Uterus (tissue), 4 donors: ENCODE measurements around the gene POLR1D. TPM values are rescaled to one million over a fixed set of nuclear protein-coding genes. Genes with fewer than 3 reads are reported as not detected.

Experiments used
- DNase-seq, 2 donors: peaks; one replicate each; pipeline ENCODE4 v3.0.0-alpha.2; 2019 to 2020
- H3K27ac ChIP-seq, 2 donors: fragments of 200-600 bp; sonication (generic); 1 replicate in 1 of 2; 2 replicates in 1 of 2; pipeline ENCODE4 v1.5.1; 2016 to 2018
- H3K27me3 ChIP-seq, 2 donors: fragments of 200-600 bp; sonication (generic); one replicate each; pipeline ENCODE4 v1.5.1; 2018 to 2019; ENCODE audit warnings: control low read depth in 1 of 2
- H3K36me3 ChIP-seq, 2 donors: fragments of 200-600 bp; sonication (generic); one replicate each; pipeline ENCODE4 v1.5.1; 2019; ENCODE audit warnings: control low read depth in 1 of 2
- H3K4me1 ChIP-seq, 2 donors: fragments of 200-600 bp; sonication (generic); one replicate each; pipeline ENCODE4 v1.5.1; 2018 to 2019; ENCODE audit warnings: control low read depth in 1 of 2
- H3K4me3 ChIP-seq, 2 donors: fragments of 200-600 bp; sonication (generic); 1 replicate in 1 of 2; 2 replicates in 1 of 2; pipeline ENCODE4 v1.5.1; 2018 to 2019; ENCODE audit warnings: mild to moderate bottlenecking in 1 of 2
- H3K9me3 ChIP-seq, 2 donors: fragments of 200-600 bp; sonication (generic); one replicate each; pipeline ENCODE4 v1.5.1; 2019; ENCODE audit warnings: control low read depth in 1 of 2
- POLR2A ChIP-seq, 2 donors: fragments of 450-650 bp; IDR thresholded peaks; one replicate each; pipeline ENCODE4 v1.6.1; 2016; ENCODE audit warnings: antibody characterized with exemption in 2 of 2, mild to moderate bottlenecking in 1 of 2, moderate library complexity in 1 of 2
- intact Hi-C: fragments of 100-400 bp; cut with DNase I; formaldehyde crosslinking; loops from one replicate; pipeline ENCODE4 v1.15.1; 2023; ENCODE audit warnings: low total_unique reads
- total RNA-seq, 4 donors: library from RNA; depleted of rRNA in 3 of 4; stranded (reverse); fragments of >200 nt in 3 of 4; gene quantifications; one replicate each; pipeline versions ENCODE4 v1.1.0 to v1.2.4, GENCODE V29; 2014 to 2023
- TF ChIP-seq, protein P1 (sequence below), 4 experiments: fragments of 200-600 bp in 2 of 4; fragments of 450-650 bp in 2 of 4; sonication (generic) in 2 of 4; IDR thresholded peaks; one replicate each; pipeline ENCODE4 v1.5.1; 2016 to 2019; ENCODE audit warnings: antibody characterized with exemption in 4 of 4, mild to moderate bottlenecking in 2 of 4, moderate library complexity in 1 of 4
- donor health status: DM: yes; HTN: yes; CAD: no.

The POLR1D gene
- total RNA-seq, 4 donors from 2014 or later: 25.9 to 94.9 (median 64.0) TPM

- H3K27me3 ChIP-seq: no peaks in the 10 kb centered on the region
- H3K27ac ChIP-seq: no peak overlapping the region
- DNase-seq: no peak
- no peaks in the 10 kb centered on the region for H3K36me3 ChIP-seq
- H3K4me1 ChIP-seq: peaks cover 0 to 7% of the 10 kb centered on the region in 2 donors
- TF ChIP-seq POLR2A (IDR thresholded peaks at IDR 0.05): no peak
- TF ChIP-seq, protein P1, sequence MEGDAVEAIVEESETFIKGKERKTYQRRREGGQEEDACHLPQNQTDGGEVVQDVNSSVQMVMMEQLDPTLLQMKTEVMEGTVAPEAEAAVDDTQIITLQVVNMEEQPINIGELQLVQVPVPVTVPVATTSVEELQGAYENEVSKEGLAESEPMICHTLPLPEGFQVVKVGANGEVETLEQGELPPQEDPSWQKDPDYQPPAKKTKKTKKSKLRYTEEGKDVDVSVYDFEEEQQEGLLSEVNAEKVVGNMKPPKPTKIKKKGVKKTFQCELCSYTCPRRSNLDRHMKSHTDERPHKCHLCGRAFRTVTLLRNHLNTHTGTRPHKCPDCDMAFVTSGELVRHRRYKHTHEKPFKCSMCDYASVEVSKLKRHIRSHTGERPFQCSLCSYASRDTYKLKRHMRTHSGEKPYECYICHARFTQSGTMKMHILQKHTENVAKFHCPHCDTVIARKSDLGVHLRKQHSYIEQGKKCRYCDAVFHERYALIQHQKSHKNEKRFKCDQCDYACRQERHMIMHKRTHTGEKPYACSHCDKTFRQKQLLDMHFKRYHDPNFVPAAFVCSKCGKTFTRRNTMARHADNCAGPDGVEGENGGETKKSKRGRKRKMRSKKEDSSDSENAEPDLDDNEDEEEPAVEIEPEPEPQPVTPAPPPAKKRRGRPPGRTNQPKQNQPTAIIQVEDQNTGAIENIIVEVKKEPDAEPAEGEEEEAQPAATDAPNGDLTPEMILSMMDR (IDR thresholded peaks at IDR 0.05): no peak
- intact Hi-C loops: no loop called here
- H3K9me3 ChIP-seq: no peaks in the 10 kb centered on the region
- no peak overlapping the region for H3K4me3 ChIP-seq
Observed at GRCh38 chr13:27637289-27637626, 15.6 kb downstream of the POLR1D start.

DNA sequence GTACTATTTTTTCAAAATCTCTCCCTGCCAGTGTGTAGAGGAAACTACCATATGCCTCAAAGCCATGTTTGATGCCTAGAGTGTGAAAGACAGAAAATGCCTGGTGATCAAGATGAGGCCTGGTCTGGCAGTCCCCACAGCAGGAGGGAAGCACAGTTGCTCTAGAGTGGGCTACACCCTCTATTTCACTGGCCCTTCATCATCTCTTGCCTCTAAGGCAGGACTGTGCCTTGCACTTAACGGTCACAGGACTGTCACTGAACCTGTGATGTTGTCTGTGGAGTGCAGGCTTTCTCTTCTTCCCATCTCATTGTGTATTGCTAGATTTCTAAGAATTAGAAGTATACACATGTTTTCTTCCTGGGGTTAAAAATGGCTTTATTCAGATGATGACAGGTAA is 16.3 kb downstream of the POLR1D start:
- no peaks in the 10 kb centered on the region for H3K9me3 ChIP-seq
- TF ChIP-seq, protein P1 (IDR thresholded peaks at IDR 0.05): no peak
- no peak for TF ChIP-seq POLR2A (IDR thresholded peaks at IDR 0.05)
- H3K36me3 ChIP-seq: no peaks in the 10 kb centered on the region
- intact Hi-C loops: no loop called here
- no peak overlapping the region for H3K4me3 ChIP-seq
- peak overlapping the region; percentile 41 to 67 for H3K27ac ChIP-seq
- DNase-seq: no peak
- H3K4me1 ChIP-seq: peaks cover 0 to 7% of the 10 kb centered on the region in 2 donors
- no peaks in the 10 kb centered on the region for H3K27me3 ChIP-seq

GRCh38 chr13:27638521-27638920 is 16.8 kb downstream of the POLR1D start:
- intact Hi-C loops: no loop called here
- Histone ChIP-seq H3K4me1 (peaks cover 0 to 7% of the 10 kb centered on the region in 2 donors), H3K27me3 (no peaks in the 10 kb centered on the region), H3K36me3 (no peaks in the 10 kb centered on the region), H3K27ac (peak overlapping the region; percentile 41 to 67), H3K4me3 (no peak overlapping the region), H3K9me3 (no peaks in the 10 kb centered on the region)
- DNase-seq: peak in 1 of 2 donors; percentile 24
- TF ChIP-seq, protein P1 (IDR thresholded peaks at IDR 0.05): no peak
- TF ChIP-seq POLR2A (IDR thresholded peaks at IDR 0.05): no peak

GRCh38 chr13:27639186-27639585 is 17.5 kb downstream of the POLR1D start:
- Histone ChIP-seq H3K27me3 (no peaks in the 10 kb centered on the region), H3K36me3 (no peaks in the 10 kb centered on the region), H3K4me1 (peaks cover 0 to 7% of the 10 kb centered on the region in 2 donors), H3K4me3 (no peak overlapping the region), H3K9me3 (no peaks in the 10 kb centered on the region), H3K27ac (peak overlapping the region; percentile 41 to 67)
- no peak for DNase-seq
- intact Hi-C loops: no loop called here
- TF ChIP-seq, protein P1 (IDR thresholded peaks at IDR 0.05): no peak
- no peak for TF ChIP-seq POLR2A (IDR thresholded peaks at IDR 0.05)

GRCh38 chr13:27641711-27642502 is 20.2 kb downstream of the POLR1D start:
- no peak overlapping the region for H3K27ac ChIP-seq

More at GRCh38 chr13:27641711-27642502, 20.2 kb downstream of the POLR1D start:
- DNase-seq: no peak
- Histone ChIP-seq H3K9me3 (no peaks in the 10 kb centered on the region), H3K27me3 (no peaks in the 10 kb centered on the region), H3K36me3 (no peaks in the 10 kb centered on the region), H3K4me1 (peaks cover 0 to 7% of the 10 kb centered on the region in 2 donors), H3K4me3 (no peak overlapping the region)
- TF ChIP-seq POLR2A (IDR thresholded peaks at IDR 0.05): no peak
- TF ChIP-seq, protein P1 (IDR thresholded peaks at IDR 0.05): no peak
- intact Hi-C loops: no loop called here
